Neural crest cell (in vitro differentiated cells): ENCODE results near the gene GMDS. TPM values are rescaled to one million over a fixed set of nuclear protein-coding genes. Genes with fewer than 3 reads are reported as not detected.
A peak's percentile ranks its signal among the peaks of the same experiment; 100 is the strongest.

Source experiments
- DNase-seq: peaks from one replicate; pipeline ENCODE4 v3.0.0; 2021; ENCODE audit warnings: low read depth, mixed read lengths, low spot score
- H3K27ac Mint-ChIP-seq: one replicate; pipeline ENCODE4 v1.8.0; 2021; ENCODE audit warnings: mild to moderate bottlenecking, mixed read lengths; ENCODE audit not compliant: unreplicated experiment
- H3K27me3 Mint-ChIP-seq: 2 replicates; pipeline ENCODE4 v1.8.0; 2021; ENCODE audit warnings: low read depth, mild to moderate bottlenecking, mixed read lengths
- H3K36me3 Mint-ChIP-seq: 2 replicates; pipeline ENCODE4 v1.8.0; 2021; ENCODE audit warnings: low read depth, mild to moderate bottlenecking, mixed read lengths
- H3K4me1 Mint-ChIP-seq: 2 replicates; pipeline ENCODE4 v1.8.0; 2021; ENCODE audit warnings: mixed read lengths
- H3K4me3 Mint-ChIP-seq: one replicate; pipeline ENCODE4 v1.8.0; 2021; ENCODE audit warnings: mild to moderate bottlenecking, mixed read lengths
- H3K9me3 Mint-ChIP-seq: 2 replicates; pipeline ENCODE4 v1.8.0; 2021; ENCODE audit warnings: mixed read lengths
- total RNA-seq: library from RNA; stranded (reverse); gene quantifications from 2 replicates; pipeline ENCODE4 v1.2.1, GENCODE V29; 2021
- TF ChIP-seq, protein P1 (sequence below): fragments of 200-600 bp; sonication (generic); conservative IDR thresholded peaks from 2 replicates; pipeline ENCODE4 v1.5.0; 2021; ENCODE audit warnings: antibody characterized with exemption, mild to moderate bottlenecking

Gene GMDS
- total RNA-seq, 1 donor from 2014 or later: 16.1 TPM

DNA sequence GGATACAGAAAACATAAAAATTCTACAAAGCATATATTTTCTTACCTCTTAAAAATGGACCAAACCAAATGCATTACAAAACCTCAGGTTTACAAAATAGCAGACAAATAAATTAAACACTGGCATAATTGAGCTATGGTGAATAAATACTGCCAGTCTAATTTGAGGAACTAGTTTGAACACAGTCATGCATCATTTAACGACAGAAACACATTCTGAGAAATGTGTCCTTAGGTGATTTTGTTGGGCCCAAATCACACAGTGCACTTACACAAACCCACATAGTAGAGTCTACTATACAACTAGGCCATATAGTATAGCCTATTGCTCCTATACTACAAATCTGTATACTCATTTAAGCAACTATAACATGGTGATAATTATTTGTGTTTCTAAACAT, 420.1 kb downstream of the GMDS start:
- DNase-seq: no peak
- Mint-ChIP-seq H3K36me3 (peaks cover 9% of the 10 kb centered on the region), H3K9me3 (peaks cover 14% of the 10 kb centered on the region), H3K27me3 (no peaks in the 10 kb centered on the region), H3K27ac (no peak overlapping the region), H3K4me1 (peaks cover 18% of the 10 kb centered on the region), H3K4me3 (no peak overlapping the region)
- TF ChIP-seq, protein P1, sequence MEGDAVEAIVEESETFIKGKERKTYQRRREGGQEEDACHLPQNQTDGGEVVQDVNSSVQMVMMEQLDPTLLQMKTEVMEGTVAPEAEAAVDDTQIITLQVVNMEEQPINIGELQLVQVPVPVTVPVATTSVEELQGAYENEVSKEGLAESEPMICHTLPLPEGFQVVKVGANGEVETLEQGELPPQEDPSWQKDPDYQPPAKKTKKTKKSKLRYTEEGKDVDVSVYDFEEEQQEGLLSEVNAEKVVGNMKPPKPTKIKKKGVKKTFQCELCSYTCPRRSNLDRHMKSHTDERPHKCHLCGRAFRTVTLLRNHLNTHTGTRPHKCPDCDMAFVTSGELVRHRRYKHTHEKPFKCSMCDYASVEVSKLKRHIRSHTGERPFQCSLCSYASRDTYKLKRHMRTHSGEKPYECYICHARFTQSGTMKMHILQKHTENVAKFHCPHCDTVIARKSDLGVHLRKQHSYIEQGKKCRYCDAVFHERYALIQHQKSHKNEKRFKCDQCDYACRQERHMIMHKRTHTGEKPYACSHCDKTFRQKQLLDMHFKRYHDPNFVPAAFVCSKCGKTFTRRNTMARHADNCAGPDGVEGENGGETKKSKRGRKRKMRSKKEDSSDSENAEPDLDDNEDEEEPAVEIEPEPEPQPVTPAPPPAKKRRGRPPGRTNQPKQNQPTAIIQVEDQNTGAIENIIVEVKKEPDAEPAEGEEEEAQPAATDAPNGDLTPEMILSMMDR: no peak

DNA sequence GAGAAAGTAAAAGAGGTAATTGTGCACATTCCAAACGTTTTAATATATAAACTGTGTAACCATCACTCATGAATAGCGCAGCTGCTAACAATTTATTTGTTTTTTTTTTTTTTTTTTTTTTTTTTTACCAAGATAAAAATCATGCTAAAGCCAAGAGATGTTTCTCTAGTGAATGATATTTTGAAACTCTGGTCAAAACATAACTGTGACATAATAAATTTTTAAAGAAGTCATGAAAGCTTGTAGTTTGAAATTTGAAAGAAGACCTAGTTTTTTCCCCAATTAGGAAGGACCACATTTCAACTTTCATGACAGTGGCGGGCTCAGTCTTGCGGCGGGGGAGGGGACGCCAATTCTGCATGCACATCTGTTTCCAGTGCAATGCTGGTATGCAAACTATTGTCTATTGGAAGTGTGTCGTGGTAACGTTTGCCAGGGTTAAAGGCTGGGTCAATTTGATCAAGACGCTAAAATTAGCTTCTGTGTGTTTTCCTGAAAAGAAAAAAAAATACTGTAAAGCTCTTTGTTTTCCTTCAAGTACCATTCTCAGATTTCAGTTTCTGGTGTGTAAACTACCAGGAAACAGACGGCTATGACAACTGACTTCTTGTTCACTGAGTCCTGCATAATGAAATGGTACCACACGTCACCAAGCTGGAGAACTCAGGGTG, 423.8 kb downstream of the GMDS start:
- DNase-seq: peak; percentile 23
- Mint-ChIP-seq H3K36me3 (no peaks in the 10 kb centered on the region), H3K27ac (peak overlapping the region; percentile 91), H3K9me3 (no peaks in the 10 kb centered on the region), H3K4me1 (peaks cover 24% of the 10 kb centered on the region), H3K27me3 (no peaks in the 10 kb centered on the region), H3K4me3 (peak overlapping the region; percentile 35)
- TF ChIP-seq, protein P1: no peak

DNA sequence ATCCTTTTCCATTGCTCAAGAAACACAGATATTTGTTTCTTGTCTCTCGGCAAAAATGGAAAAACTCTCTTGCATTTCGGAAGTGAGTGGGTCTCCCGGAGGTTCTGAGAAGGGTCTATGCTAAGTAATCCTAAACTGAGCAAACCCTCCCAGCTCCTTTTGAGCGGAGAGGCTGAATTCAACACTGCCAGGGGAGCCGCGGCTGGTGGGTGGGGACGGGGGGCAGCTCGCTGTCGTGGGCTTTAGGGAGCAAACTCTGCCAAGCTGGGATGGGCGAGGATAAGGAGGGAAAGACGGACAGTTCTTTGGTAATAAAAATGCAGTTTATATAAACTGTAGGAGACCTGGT, 424.3 kb downstream of the GMDS start:
- TF ChIP-seq, protein P1: no peak
- peak overlapping the region; percentile 91 for H3K27ac Mint-ChIP-seq
- no peaks in the 10 kb centered on the region for H3K9me3 Mint-ChIP-seq
- H3K36me3 Mint-ChIP-seq: no peaks in the 10 kb centered on the region
- DNase-seq: no peak
- H3K27me3 Mint-ChIP-seq: no peaks in the 10 kb centered on the region
- H3K4me3 Mint-ChIP-seq: peak overlapping the region; percentile 35
- peaks cover 24% of the 10 kb centered on the region for H3K4me1 Mint-ChIP-seq

DNA sequence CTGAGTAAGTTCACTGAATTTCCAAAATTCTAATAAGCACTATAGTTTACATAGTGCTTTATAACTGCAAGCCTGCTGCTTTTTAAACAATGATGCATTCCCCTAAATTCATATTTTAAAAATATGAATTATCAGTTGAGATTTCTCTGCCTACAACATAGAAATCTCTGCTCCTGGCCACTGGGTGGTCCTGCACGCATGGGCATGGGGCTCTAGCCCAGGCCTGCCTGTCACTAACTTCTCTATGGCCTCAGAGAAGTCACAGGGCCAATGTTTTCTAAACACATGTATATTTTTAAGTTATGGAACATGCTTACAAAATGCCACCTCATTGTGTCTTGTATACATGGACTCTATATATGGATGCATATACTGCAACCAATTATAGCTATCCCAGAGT, 424.7 kb downstream of the GMDS start:
- Mint-ChIP-seq H3K27ac (no peak overlapping the region), H3K4me3 (peak overlapping the region; percentile 35), H3K27me3 (no peaks in the 10 kb centered on the region), H3K9me3 (no peaks in the 10 kb centered on the region), H3K36me3 (no peaks in the 10 kb centered on the region), H3K4me1 (peaks cover 24% of the 10 kb centered on the region)
- TF ChIP-seq, protein P1: no peak
- DNase-seq: no peak

DNA sequence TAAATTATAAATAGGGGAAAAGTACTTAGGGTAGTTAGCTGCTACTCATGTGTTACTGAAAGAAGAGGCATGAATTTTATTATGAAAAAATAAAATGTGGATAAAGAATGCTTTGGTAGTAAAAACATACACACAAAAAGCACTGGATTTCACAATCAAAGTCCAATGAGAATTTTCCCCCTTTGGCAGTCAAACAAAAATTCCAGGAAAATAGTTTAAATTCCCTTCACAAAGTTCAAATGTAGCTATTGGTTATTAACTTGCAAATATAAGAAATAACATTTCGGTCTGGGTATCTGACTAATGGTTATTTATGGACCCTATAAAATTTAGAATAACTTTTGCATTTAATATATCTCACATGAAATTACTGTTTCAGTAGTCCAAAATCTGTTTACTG, 425.2 kb downstream of the GMDS start:
- TF ChIP-seq, protein P1: no peak
- Mint-ChIP-seq H3K9me3 (no peaks in the 10 kb centered on the region), H3K4me1 (peaks cover 24% of the 10 kb centered on the region)

More for the DNA sequence above, 425.2 kb downstream of the GMDS start:
- Mint-ChIP-seq H3K27me3 (no peaks in the 10 kb centered on the region), H3K27ac (no peak overlapping the region), H3K4me3 (no peak overlapping the region), H3K36me3 (no peaks in the 10 kb centered on the region)
- no peak for DNase-seq
